H9 (cell line): ENCODE results near the gene THSD4. TPM values are rescaled to one million over a fixed set of nuclear protein-coding genes. Genes with fewer than 3 reads are reported as not detected.

Experiments
- DNase-seq: peaks from one replicate; pipeline ENCODE4 v3.0.0-alpha.2; 2017
- H2AFZ ChIP-seq: one replicate; pipeline ENCODE4 v1.6.1; 2013; ENCODE audit warnings: mild to moderate bottlenecking, low read length, control low read depth, moderate library complexity
- H2AK5ac ChIP-seq: 2 replicates; pipeline ENCODE4 v1.6.1; 2013; ENCODE audit warnings: low read length, control low read depth, mixed read lengths; ENCODE audit not compliant: insufficient read length
- H2BK120ac ChIP-seq: one replicate; pipeline ENCODE4 v1.6.1; 2013; ENCODE audit warnings: low read depth, mild to moderate bottlenecking, low read length, control low read depth, inconsistent platforms; ENCODE audit not compliant: poor library complexity, severe bottlenecking
- H2BK12ac ChIP-seq: 2 replicates; pipeline ENCODE4 v1.6.1; 2013; ENCODE audit warnings: low read length, control low read depth, mixed read lengths, low read depth; ENCODE audit not compliant: insufficient read length
- H2BK15ac ChIP-seq: 2 replicates; pipeline ENCODE4 v1.6.1; 2013; ENCODE audit warnings: low read depth, low read length, control low read depth
- H2BK20ac ChIP-seq: one replicate; pipeline ENCODE4 v1.6.1; 2013; ENCODE audit warnings: low read depth, mild to moderate bottlenecking, low read length, control low read depth, inconsistent platforms; ENCODE audit not compliant: poor library complexity, severe bottlenecking
- H2BK5ac ChIP-seq: 2 replicates; pipeline ENCODE4 v1.6.1; 2013; ENCODE audit warnings: low read length, control low read depth, mixed read lengths; ENCODE audit not compliant: insufficient read length
- H3K14ac ChIP-seq: 2 replicates; pipeline ENCODE4 v1.6.1; 2013; ENCODE audit warnings: low read length, control low read depth; ENCODE audit not compliant: insufficient read depth
- H3K18ac ChIP-seq: 2 replicates; pipeline ENCODE4 v1.6.1; 2013; ENCODE audit warnings: low read depth, mild to moderate bottlenecking, mixed read lengths, low read length, control low read depth; ENCODE audit not compliant: insufficient read length
- H3K23ac ChIP-seq: 2 replicates; pipeline ENCODE4 v1.6.1; 2013; ENCODE audit warnings: low read length, control low read depth, mixed read lengths, low read depth; ENCODE audit not compliant: insufficient read length
- H3K23me2 ChIP-seq: 2 replicates; pipeline ENCODE4 v1.6.1; 2013; ENCODE audit warnings: low read depth, mild to moderate bottlenecking, mixed read lengths, low read length, control low read depth; ENCODE audit not compliant: insufficient read length, poor library complexity, severe bottlenecking
- H3K27ac ChIP-seq: 2 replicates; pipeline ENCODE4 v1.5.1; 2013; ENCODE audit warnings: low read length, control low read depth, mixed read lengths, low read depth; ENCODE audit not compliant: insufficient read length
- H3K27me3 ChIP-seq: 2 replicates; pipeline ENCODE4 v1.6.1; 2013; ENCODE audit warnings: low read length, control low read depth, inconsistent platforms; ENCODE audit not compliant: insufficient read depth
- H3K4ac ChIP-seq: 2 replicates; pipeline ENCODE4 v1.6.1; 2013; ENCODE audit warnings: low read depth, mild to moderate bottlenecking, control low read depth, inconsistent platforms, low read length, moderate library complexity
- H3K4me1 ChIP-seq: 2 replicates; pipeline ENCODE4 v1.6.1; 2013; ENCODE audit warnings: low read length, control low read depth, inconsistent platforms; ENCODE audit not compliant: insufficient read depth
- H3K4me2 ChIP-seq: 2 replicates; pipeline ENCODE4 v1.6.1; 2013; ENCODE audit warnings: low read length, control low read depth, mixed read lengths; ENCODE audit not compliant: insufficient read length, insufficient read depth
- H3K56ac ChIP-seq: 2 replicates; pipeline ENCODE4 v1.6.1; 2013; ENCODE audit warnings: low read depth, mild to moderate bottlenecking, mixed read lengths, low read length, control low read depth; ENCODE audit not compliant: insufficient read length
- H3K79me1 ChIP-seq: 2 replicates; pipeline ENCODE4 v1.6.1; 2013; ENCODE audit warnings: low read depth, mild to moderate bottlenecking, moderate library complexity, low read length, control low read depth, inconsistent platforms; ENCODE audit not compliant: insufficient read depth, poor library complexity, severe bottlenecking
- H3K79me2 ChIP-seq: 2 replicates; pipeline ENCODE4 v1.6.1; 2013; ENCODE audit warnings: low read length, control low read depth, inconsistent platforms; ENCODE audit not compliant: insufficient read depth
- H3K9ac ChIP-seq: 2 replicates; pipeline ENCODE4 v1.6.1; 2013; ENCODE audit warnings: low read length, control low read depth, mixed read lengths; ENCODE audit not compliant: insufficient read length; ENCODE audit errors: extremely low read depth
- H3K9me3 ChIP-seq: one replicate; pipeline ENCODE4 v1.6.1; 2013; ENCODE audit warnings: low read depth, low read length, inconsistent platforms; ENCODE audit not compliant: control insufficient read depth
- H3T11ph ChIP-seq: one replicate; pipeline ENCODE4 v1.6.1; 2013; ENCODE audit warnings: mild to moderate bottlenecking, low read length, control low read depth, inconsistent platforms
- H4K20me1 ChIP-seq: one replicate; pipeline ENCODE4 v1.6.1; 2013; ENCODE audit not compliant: control insufficient read depth, insufficient read length, insufficient read depth
- H4K5ac ChIP-seq: 2 replicates; pipeline ENCODE4 v1.6.1; 2013; ENCODE audit warnings: low read depth, mild to moderate bottlenecking, mixed read lengths, low read length, control low read depth; ENCODE audit not compliant: insufficient read length
- H4K8ac ChIP-seq: replicated peaks from 2 replicates; pipeline ENCODE4 v1.6.1; 2013; ENCODE audit warnings: low read length, control low read depth, mixed read lengths, low read depth; ENCODE audit not compliant: insufficient read length
- H4K91ac ChIP-seq: 2 replicates; pipeline ENCODE4 v1.6.1; 2013; ENCODE audit warnings: low read depth, mild to moderate bottlenecking, moderate library complexity, mixed read lengths, low read length, control low read depth; ENCODE audit not compliant: insufficient read length
- H3K27ac Mint-ChIP-seq, 3 experiments: 2 replicates in 2 of 3; 3 replicates in 1 of 3; pipeline ENCODE4 v1.8.0; 2020 to 2021; ENCODE audit warnings: mixed read lengths in 3 of 3, mild to moderate bottlenecking in 1 of 3, moderate library complexity in 1 of 3
- H3K27me3 Mint-ChIP-seq: 2 replicates; pipeline ENCODE4 v1.8.0; 2021; ENCODE audit warnings: low read depth, mild to moderate bottlenecking, moderate library complexity, mixed read lengths
- H3K36me3 Mint-ChIP-seq, 3 experiments: 2 replicates in 2 of 3; 3 replicates in 1 of 3; pipeline ENCODE4 v1.8.0; 2020 to 2021; ENCODE audit warnings: low read depth in 3 of 3, mixed read lengths in 3 of 3; ENCODE audit not compliant: insufficient read depth in 1 of 3
- H3K4me1 Mint-ChIP-seq, 2 experiments: 2 replicates each; pipeline ENCODE4 v1.8.0; 2020; ENCODE audit warnings: mixed read lengths in 2 of 2
- H3K4me3 Mint-ChIP-seq, 2 experiments: 2 replicates in 1 of 2; 3 replicates in 1 of 2; pipeline ENCODE4 v1.8.0; 2020 to 2021; ENCODE audit warnings: mild to moderate bottlenecking in 2 of 2, mixed read lengths in 2 of 2, moderate library complexity in 1 of 2
- H3K9me3 Mint-ChIP-seq, 2 experiments: 2 replicates in 1 of 2; 3 replicates in 1 of 2; pipeline ENCODE4 v1.8.0; 2020; ENCODE audit warnings: mild to moderate bottlenecking in 2 of 2, mixed read lengths in 2 of 2, moderate library complexity in 1 of 2
- CTCF ChIP-seq: fragments of 200-600 bp; sonication (generic); conservative IDR thresholded peaks from 3 replicates; pipeline ENCODE4 v1.8.0; 2021; ENCODE audit warnings: antibody characterized with exemption, mild to moderate bottlenecking
- total RNA-seq: library from RNA; stranded (reverse); gene quantifications from 2 replicates; pipeline ENCODE4 v1.2.1, GENCODE V29; 2021

THSD4 gene
- total RNA-seq, 1 experiment from 2014 or later: 5.5 TPM

GRCh38 chr15:71775856-71776255, 660.6 kb downstream of the THSD4 start:
- peaks cover 9% of the 10 kb centered on the region in 2 experiments for H3K4me1 Mint-ChIP-seq
- Histone ChIP-seq H3K56ac (no peak overlapping the region), H3K4me1 (no peaks in the 10 kb centered on the region; the same call in 1 of the 2 replicates), H2BK120ac (no peak overlapping the region), H2BK5ac (no peak overlapping the region), H4K20me1 (no peaks in the 10 kb centered on the region), H2AK5ac (no peak overlapping the region), H3K4ac (no peak overlapping the region), H2BK15ac (no peak overlapping the region), H3K23ac (no peak overlapping the region), H2AFZ (no peak overlapping the region), H2BK20ac (no peak overlapping the region), H3K18ac (no peak overlapping the region), H4K5ac (no peak overlapping the region), H3K79me2 (no peaks in the 10 kb centered on the region), H3K9ac (no peak overlapping the region), H3K23me2 (no peaks in the 10 kb centered on the region), H3K4me2 (no peak overlapping the region), H3K27me3 (no peaks in the 10 kb centered on the region), H2BK12ac (no peak overlapping the region), H3K9me3 (no peaks in the 10 kb centered on the region), H3T11ph (no peak overlapping the region), H4K91ac (no peak overlapping the region), H3K14ac (no peak overlapping the region), H3K27ac (no peak overlapping the region), H3K79me1 (no peaks in the 10 kb centered on the region), H4K8ac (no peak overlapping the region)
- TF ChIP-seq CTCF: no peak
- H3K4me3 Mint-ChIP-seq: no peak overlapping the region
- H3K36me3 Mint-ChIP-seq: peaks cover 0 to 3% (median 0%) of the 10 kb centered on the region in 3 experiments; a peak in 2 of 7 replicates
- H3K9me3 Mint-ChIP-seq: no peaks in the 10 kb centered on the region
- DNase-seq: no peak
- H3K27ac Mint-ChIP-seq: no peak overlapping the region
- H3K27me3 Mint-ChIP-seq: no peaks in the 10 kb centered on the region; the same call in 1 of the 2 replicates
